ENCODE data around the gene SLC25A26.

The SLC25A26 gene

GRCh38 chr3:66423791-66424190 lies 203.0 kb downstream of the SLC25A26 start:
- Histone ChIP-seq H3K27me3 (replicated peaks) (no peaks in the 10 kb centered on the region), H3K4me3 (ENCODE audit: low read depth, low read length) (no peak overlapping the region), H3K27ac (peak overlapping the region; percentile 50), H3K36me3 (replicated peaks) (no peaks in the 10 kb centered on the region)
- TF ChIP-seq CTCF (IDR thresholded peaks at IDR 0.05; ENCODE audit: low read depth, low read length, missing control alignments): peak; percentile 15
- in situ Hi-C loops (cut with HindIII; ENCODE audit: low pct_ligation_motif_present, low sequenced_read_pairs): no loop called here
- DNase-seq: peak; percentile 82

- Histone ChIP-seq H3K27ac (no peak overlapping the region), H3K4me3 (ENCODE audit: low read depth, low read length) (no peak overlapping the region), H3K27me3 (replicated peaks) (no peaks in the 10 kb centered on the region), H3K36me3 (replicated peaks) (no peaks in the 10 kb centered on the region)
- DNase-seq: no peak
- TF ChIP-seq CTCF (IDR thresholded peaks at IDR 0.05; ENCODE audit: low read depth, low read length, missing control alignments): no peak
- in situ Hi-C loops (cut with HindIII; ENCODE audit: low pct_ligation_motif_present, low sequenced_read_pairs): no loop called here
Measured at GRCh38 chr3:66425032-66425431, 204.2 kb downstream of the SLC25A26 start.

- in situ Hi-C loops (cut with HindIII; ENCODE audit: low pct_ligation_motif_present, low sequenced_read_pairs): no loop called here
- no peak overlapping the region for H3K27ac ChIP-seq
- no peaks in the 10 kb centered on the region for H3K27me3 ChIP-seq (replicated peaks)
- no peak for DNase-seq
- H3K36me3 ChIP-seq (replicated peaks): no peaks in the 10 kb centered on the region
- no peak for TF ChIP-seq CTCF (IDR thresholded peaks at IDR 0.05; ENCODE audit: low read depth, low read length, missing control alignments)
- no peak overlapping the region for H3K4me3 ChIP-seq (ENCODE audit: low read depth, low read length)
Measured at GRCh38 chr3:66425576-66426114, 204.8 kb downstream of the SLC25A26 start.

- no peak for TF ChIP-seq CTCF (IDR thresholded peaks at IDR 0.05; ENCODE audit: low read depth, low read length, missing control alignments)
Measured at GRCh38 chr3:66426135-66426534, 205.3 kb downstream of the SLC25A26 start.

GRCh38 chr3:66427352-66427751 lies 206.6 kb downstream of the SLC25A26 start:
- Histone ChIP-seq H3K27ac (no peak overlapping the region), H3K4me3 (ENCODE audit: low read depth, low read length) (no peak overlapping the region), H3K27me3 (replicated peaks) (no peaks in the 10 kb centered on the region), H3K36me3 (replicated peaks) (no peaks in the 10 kb centered on the region)
- no peak for DNase-seq
- TF ChIP-seq CTCF (IDR thresholded peaks at IDR 0.05; ENCODE audit: low read depth, low read length, missing control alignments): no peak
- in situ Hi-C loops (cut with HindIII; ENCODE audit: low pct_ligation_motif_present, low sequenced_read_pairs): no loop called here

More at GRCh38 chr3:66426135-66426534, 205.3 kb downstream of the SLC25A26 start:
- H3K4me3 ChIP-seq (ENCODE audit: low read depth, low read length): no peak overlapping the region
- H3K36me3 ChIP-seq (replicated peaks): no peaks in the 10 kb centered on the region
- no peaks in the 10 kb centered on the region for H3K27me3 ChIP-seq (replicated peaks)
- in situ Hi-C loops (cut with HindIII; ENCODE audit: low pct_ligation_motif_present, low sequenced_read_pairs): no loop called here
- DNase-seq: no peak
- H3K27ac ChIP-seq: no peak overlapping the region

- in situ Hi-C loops (cut with HindIII; ENCODE audit: low pct_ligation_motif_present, low sequenced_read_pairs): no loop called here
- no peak for DNase-seq
- H3K36me3 ChIP-seq (replicated peaks): no peaks in the 10 kb centered on the region
- no peaks in the 10 kb centered on the region for H3K27me3 ChIP-seq (replicated peaks)
- H3K27ac ChIP-seq: peak overlapping the region; percentile 91
- H3K4me3 ChIP-seq (ENCODE audit: low read depth, low read length): no peak overlapping the region
- TF ChIP-seq CTCF (IDR thresholded peaks at IDR 0.05; ENCODE audit: low read depth, low read length, missing control alignments): no peak
Measured at GRCh38 chr3:66427951-66428474, 207.2 kb downstream of the SLC25A26 start.
